HTERT RPE-1 (cell line): ENCODE measurements around the gene TOB1.

ENCODE experiments used
- in situ Hi-C: fragments of 300-500 bp; cut with MboI; formaldehyde crosslinking; loops from 4 replicates; pipeline ENCODE4 v1.14.3; 2020; ENCODE audit warnings: low sequenced_read_pairs

Gene TOB1, protein sequence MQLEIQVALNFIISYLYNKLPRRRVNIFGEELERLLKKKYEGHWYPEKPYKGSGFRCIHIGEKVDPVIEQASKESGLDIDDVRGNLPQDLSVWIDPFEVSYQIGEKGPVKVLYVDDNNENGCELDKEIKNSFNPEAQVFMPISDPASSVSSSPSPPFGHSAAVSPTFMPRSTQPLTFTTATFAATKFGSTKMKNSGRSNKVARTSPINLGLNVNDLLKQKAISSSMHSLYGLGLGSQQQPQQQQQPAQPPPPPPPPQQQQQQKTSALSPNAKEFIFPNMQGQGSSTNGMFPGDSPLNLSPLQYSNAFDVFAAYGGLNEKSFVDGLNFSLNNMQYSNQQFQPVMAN

DNA sequence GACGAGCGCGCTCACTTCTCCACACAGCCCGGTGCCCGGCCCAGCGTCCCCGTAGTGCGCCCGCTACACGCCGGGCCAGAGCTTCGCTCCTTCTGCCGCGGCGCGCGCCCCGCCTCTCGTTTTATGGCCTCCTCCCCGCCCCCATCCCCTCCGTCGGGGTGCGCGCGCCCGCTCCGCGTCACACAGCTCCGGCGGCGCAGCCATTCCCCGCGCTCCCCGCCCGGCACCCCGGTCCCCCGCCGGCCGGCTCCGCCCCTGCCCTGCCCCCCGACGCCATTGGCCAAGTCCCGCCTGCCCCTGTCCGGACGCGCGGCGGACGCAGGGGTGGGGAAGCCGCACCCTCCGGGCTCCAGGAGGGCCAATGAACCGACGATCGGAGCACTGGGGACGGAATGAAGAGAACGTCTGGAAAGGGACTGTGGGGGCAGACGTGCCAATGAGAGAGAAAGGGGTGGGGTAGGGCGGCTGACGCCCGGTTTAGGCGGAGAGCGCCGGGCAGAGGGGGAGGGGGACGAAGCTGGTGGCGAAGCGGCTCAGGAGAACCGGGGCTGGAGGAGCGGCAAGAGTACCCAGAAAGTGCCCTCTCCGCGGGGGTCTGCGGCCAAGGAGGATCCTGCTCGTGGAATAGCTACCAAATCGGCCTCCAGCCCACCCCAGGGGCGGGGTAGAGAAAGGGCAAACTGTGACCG lies at the start of gene TOB1:
TOB1 (minus strand) TSS at position 94 of the 689 bp plus-strand sequence. CDS start 2,337 bp downstream, outside the sequence.
- in situ Hi-C loops, result no loop called here

DNA sequence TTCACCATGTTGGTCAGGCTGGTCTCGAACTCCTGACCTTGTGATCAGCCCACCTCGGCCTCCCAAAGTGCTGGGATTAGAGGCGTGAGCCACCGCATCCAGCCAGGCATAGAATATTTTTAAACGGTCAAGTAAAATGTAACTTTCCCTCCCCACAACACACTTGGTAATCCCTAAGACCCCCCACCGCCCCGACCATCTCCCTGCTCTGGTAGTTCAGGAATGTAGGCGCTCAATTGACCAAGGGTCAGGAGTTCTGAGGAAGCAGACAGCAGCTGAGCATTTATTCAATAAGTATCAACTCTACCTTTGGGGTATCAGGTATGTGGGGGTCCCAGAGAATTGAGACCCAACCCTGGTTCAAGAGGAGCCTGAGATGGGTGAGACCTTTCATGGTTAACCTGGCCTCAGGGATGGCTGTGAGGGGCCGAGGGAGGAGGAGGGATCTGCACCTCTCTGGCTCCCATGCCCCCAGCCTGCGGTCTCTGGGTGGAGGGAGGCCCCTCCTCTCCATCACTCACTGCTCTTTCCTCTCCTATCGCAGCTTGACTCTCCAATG lies 48.4 kb upstream of the TOB1 start:
- in situ Hi-C loops, result no loop called here

DNA sequence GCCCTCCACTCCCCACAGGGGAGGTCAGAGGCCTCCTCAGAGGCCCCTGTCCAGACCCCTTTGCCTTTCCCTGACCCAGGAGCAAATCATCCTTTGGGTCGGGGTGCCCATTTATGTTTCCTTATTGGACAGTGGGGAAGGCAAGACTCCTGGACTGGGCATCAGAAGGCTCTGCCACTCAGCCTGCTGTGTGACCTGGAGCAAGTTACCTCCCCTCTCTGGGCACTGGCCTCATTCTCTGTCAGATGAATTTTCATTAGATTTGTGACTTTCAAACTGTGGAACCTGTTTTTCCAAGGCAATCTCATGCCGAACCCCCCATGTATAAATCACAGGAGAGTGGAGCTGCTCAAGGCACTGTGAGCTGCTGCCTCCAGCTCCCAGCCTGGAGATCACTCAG lies 47.0 kb upstream of the TOB1 start:
- in situ Hi-C loops, result no loop called here

DNA sequence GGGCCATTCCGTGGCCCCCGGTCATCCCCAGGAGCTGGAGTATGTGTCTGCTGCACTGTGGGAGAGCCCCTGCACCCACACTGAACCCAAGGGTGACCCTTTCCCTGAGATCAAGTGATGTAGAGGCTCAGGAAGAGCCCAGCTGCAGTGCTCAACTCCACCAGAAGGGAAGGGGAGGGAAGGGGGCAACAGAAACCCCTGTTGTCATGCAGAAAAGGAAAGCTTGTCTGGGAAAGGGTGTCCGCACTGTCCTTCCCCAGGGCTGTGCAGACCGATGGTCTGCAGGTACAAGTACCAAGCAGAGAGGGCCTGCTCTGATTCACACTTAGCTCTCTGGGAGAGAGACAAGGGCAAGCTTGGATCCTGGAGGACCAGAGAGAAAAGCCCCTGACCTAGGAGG lies 45.7 kb upstream of the TOB1 start:
- in situ Hi-C loops, result no loop called here

DNA sequence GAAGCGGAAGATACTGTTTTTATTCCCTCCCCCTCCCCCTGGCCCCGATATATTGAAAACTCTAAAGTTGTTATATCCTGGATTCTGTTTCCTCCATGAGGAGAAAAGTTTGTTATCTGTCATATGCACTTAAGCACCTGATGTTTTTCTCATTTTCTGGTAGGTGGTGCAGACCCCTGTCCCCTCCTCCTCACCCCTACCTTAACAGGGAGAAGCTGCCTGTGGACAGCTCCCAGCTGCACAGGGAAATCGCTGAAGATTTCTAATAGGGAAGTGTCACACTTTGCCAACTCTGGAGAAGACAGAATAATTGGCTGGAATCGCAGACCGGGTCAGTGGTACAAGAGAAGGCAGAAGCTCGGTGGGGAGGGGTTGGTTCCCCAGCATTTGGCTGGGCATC lies 45.3 kb upstream of the TOB1 start:
- in situ Hi-C loops, result no loop called here

DNA sequence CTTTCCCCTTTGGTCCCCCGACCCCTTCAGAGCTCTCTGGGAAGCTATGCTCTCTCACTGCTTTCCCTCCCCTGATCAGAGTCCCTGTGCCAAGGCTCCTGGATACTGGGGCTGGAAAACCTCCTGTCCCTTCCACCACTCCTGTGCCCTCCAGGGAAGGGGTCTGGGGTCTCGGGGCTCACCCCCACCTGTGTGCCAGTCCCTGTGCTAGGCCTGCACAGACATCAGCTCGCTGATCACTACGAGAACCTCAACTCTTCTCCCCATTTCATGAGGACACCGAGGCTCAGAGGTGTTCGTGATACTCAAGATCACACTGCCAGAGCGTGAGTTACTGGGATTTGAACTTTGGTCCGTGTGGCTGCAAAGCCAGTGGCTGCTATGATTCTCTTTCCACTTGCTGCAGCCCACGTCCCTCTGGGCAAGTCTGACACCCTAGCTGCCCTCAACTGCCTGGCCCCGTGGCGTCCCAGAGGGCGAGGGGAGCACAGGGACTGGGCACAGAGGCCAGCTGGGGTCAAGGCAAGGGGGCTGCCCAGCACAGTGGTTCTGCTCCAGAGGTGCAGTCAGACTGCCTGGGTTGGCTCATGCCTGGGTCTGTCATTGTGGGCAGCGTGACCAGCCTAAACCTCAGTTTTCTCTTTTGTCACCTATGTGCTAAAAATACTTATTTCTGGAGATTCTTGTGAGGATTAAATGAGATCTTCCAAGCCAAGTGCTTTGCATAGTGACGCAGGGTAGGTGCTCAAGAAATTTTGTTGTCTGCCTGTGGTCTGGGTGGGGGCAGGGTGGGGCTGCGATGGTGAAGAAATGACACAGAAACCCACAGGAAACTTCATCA lies 43.8 kb upstream of the TOB1 start:
- in situ Hi-C loops, result no loop called here

DNA sequence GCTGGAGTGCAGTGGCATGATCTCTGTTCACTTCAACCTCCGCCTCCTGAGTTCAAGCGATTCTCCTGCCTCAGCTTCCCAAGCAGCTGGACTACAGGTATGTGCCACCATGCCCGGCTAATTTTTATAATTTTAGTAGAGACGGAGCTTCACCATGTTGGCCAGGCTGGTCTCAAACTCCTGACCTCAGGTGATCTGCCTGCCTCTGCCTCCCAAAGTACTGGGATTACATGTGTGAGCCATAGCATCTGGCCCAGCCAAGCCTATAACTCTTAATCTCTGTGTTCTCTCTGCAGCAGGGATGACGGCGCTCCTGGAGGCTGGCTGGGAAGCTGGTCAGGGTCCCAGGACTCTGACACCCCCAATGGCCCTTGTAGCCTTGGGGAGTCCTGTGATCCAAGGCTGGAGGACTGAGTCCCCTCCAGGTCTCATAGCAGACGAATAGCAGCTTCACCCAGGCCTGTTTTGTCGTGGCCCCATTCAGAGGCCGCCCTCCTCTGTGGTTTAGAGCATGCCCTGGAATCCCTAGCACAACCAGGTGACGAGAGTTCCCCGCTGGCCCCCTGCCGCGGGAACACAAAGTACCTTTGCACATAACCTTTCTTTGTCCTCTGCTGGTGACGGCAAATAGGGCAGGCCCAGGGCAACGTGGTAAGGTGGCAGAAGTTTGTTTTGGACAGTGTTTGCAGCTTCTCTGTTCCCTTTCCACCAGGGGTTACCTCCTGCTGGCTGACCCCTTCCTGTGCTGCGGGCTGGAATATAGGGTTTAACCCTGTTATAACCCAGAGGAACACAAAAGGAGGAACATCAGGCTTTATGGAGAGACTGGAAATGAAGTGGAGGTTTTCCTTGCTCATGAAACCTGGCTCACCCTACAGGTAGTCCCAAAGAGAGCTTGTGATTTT lies 43.0 kb upstream of the TOB1 start:
- in situ Hi-C loops, result no loop called here

DNA sequence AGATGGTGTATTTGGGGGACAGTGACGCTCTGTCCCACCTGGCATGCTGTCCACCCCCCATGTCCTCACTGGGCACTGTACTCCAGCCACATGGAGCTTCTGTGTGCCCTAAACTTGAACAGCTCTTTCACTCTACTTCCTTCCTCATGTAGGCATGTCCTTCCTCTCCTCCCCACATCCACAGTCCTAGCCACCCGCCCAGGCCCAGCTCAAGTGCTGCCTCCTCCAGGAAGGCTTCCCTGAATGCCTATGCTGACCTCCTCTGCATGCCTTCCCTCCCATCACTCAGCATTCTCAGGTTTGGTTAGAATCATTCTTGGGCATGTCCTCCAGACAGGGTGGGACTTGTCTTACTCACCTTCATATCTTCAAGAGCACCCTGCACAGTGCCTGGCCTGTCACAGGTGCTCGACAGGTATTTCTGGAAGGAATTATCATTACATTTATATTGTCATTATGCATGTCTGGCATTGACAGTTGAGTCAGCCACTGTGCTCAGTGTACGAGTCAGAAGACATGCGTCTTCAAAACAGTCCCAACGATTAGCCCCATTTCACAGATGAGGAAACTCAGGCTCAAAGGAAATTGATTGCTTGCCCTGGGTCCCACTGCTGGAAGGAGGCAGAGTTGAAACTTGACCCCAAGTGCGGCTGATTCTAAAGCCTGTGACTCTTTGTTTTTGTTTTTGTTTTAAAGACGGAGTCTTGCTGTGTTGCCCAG lies 42.1 kb upstream of the TOB1 start:
- in situ Hi-C loops, result no loop called here

DNA sequence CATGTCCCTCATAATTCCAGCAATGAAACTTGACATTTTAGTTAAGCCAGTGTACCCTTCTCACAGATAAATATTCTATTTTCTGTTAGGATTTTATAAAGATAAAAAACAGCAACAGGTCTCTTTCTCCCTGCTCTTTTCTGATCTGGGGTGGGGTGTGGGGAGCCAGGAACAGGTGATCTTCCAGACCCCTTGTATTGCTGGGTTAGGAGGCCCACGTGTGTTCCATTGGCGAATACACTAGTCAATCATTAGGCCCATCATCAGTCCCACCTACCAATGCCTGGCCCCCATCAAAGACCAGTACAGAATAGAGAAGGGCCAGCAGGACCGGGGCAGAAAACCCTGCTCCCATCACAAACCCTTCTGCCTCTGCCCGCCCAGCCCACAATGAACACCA lies 40.3 kb upstream of the TOB1 start:
- in situ Hi-C loops, result no loop called here

DNA sequence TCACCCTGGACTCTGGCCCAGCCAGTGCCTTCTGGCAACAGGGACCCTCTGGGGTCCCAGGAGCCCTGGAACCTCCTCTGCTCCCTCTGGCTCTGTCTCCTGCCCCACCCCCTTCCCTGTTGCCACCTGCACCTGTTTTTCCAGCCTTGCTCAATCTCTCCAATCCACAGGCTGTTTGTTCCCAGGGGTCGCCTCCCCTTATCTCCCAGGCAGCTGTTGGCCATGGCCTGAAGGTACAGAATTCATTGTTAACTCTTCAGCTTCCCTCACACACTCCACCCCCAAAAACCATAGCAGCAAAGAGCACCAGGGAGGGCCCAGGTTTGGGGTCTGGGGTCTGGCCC lies 39.3 kb upstream of the TOB1 start:
- in situ Hi-C loops, result no loop called here

DNA sequence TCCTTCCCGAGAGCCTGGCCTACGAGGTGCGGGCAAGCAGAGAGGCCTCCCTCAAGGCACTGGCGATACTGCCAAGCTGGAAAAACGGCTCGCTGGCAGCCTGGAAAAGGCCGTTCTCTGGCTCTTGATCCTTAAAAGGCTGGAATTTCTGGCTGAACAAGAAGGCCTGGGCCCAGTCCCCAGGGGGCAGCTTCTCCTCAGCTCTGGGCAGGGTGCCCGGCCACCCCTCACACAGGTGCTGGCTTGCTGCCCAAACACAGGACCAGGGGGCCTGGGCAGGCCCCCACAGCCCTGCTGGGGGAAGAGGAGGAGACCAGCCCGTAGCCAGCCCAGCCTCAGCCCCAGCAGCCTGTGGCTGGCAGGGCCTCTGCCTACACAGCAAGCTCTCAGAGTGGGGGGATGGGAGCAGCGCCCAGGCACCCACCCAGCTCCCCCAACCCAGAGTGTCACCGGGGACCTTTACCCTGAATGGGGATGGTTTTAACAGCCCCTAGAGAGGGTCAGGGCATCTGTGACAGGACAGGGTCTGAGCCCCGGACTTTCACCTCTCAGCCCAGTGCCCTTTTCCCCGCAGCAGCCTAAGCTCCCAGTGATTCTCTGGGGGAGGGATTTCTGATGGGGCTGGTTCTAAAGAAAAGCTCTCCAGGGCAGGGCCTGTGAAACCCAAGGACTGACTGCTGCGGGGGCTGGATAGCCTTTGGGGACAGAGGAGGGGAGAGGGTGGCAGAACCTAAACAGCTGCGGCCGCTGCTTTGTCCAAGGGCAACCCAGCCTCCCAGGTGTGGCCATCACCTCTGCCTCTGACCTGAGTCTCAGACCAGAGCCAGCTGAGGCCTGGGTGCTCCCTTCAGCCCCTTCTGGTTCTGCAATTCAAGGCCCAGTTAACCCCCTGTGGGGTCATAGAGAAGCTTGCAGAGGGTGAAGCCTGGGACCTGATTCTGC lies 38.6 kb upstream of the TOB1 start:
- in situ Hi-C loops, result no loop called here

DNA sequence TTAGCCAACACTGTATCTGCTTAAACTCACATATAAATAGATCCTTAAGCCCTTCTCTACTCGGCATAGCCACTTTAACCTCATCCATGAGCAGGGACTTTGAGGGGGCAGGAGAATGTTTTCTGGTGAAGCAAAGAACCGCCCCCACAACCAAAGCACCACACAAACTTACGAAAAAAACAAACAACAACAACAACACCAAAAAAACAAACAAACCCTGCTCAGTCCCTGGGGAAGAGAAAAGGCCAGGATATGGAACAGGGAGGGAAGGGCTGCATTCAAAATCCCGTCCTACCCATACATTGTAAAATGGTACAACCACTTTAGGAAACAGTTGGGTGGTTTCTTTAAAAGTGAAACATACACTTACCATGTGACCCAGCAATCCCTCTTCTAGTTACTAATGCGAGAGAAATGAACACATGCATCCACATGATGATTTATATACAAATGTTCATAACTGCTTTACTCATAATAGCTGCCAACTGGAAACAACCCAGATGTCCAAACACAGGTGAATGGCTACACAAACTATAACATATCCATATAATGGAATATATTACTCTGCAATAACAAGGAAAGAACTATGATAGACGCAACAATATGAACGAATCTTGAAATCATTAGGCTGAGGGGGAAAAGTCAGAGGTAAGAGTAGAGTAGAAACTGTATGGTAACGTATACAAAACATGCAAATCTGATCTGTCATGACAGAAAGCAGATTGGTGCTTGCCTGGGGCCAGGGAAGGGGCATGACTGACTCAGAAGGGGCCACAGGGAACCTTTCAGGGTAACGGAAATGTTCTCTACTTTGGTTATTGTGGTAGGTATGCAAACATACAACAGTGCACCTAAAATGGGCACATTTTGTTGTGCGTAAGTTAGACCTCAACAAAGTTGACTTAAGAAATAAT lies 37.7 kb upstream of the TOB1 start:
- in situ Hi-C loops, result no loop called here

DNA sequence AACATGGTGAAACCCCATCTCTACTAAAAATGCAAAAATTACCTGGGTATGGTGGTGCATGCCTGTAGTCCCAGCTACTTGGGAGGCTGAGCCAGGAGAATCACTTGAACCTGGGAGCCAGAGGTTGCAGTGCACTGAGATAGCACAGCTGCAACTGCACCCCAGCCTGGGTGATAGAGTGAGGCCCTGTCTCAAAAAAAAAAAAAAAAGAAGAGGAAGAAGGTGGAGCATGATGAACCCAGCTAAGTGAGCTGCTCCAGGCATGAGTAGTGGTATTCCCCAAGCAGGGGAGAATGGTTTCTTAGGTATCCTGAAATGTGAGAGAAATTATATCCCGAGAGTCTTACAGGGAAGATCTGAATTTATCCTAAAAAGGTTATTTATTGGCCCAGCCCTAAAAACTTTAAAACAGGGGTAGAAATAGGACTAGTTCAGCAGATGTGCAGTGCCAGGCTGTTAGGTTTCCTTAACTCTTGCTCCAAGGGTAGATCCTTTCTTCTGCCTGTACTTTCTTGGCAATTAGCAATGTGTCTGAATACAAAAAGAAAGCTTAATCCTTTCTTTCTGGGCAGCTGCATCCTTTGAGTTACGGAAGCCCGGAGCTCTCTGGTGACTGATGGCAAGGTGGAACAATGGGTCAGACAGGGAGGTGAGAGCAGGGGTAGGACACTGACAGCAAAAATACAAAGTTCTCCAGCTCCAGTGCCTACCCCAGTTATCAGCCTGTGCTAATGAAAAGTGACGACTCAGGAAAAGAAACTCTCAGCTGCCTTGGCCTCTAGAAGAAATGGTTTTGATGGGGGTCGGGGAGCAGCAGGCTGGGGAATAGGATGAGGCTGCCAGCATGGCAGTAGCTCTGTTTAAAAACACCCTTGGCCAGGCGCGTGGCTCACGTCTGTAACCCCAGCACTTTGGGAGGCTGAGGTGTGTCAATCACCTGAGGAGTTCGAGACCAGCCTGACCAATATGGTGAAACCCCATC lies 36.5 kb upstream of the TOB1 start:
- in situ Hi-C loops, result no loop called here

DNA sequence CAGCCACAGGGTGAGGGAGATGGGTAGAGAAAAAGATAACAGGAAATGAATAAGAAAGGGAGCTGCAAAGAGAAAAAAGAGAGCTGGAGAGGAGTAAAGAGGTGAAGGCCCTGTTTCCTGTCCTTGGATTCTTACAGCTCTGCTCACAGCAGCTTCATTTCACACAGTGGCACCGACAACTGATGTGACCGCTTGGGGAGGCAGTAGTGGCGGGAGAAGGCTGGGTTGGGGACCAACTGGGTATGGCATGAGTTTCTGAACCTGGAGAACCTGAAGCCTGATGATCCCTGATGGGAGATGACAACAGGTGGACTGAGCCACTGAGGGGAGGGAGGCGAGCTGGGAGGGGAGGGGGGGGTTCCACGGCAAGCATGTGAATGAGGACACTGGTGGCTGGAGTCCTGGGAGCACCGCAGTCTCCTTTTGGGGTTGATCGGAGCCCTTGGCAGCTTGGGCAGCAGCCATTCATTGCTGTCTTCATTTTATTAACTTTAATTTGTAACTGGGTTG lies 34.3 kb upstream of the TOB1 start:
- in situ Hi-C loops, result no loop called here

DNA sequence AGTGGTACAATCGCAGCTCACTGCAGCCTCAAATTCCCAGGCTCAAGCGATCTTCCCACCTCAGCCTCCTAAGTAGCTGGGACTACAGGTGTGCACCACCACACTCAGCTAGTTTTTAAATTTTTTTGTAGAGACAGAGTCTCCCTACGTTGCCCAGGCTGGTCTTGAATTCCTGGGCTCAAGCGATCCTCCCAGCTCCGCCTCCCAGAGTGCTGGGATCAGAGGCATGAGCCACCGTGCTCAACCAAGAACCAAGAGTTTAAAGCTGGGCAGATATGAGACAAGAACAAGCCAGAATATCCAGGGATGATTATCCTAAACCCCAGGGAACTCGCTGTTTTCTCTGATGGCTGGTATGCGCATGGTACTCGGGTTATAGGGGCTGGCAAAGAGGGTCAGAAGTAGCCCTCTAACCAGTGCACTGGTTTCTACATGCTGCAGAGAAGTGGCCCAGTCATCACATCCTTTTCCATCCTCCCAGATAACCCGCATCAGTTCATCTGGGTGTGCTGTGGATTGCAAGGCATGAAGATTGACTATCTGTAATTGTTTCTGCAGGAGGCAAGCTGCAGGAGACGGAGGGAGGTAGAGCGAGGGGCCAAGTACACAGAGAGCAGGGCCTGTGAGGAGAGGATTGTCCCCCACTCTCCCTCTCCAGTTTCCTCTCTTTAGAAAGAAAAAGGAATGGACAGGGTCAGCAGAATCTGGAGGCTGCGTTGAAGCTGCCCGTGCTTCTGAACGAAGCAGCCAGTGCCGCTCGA lies 33.6 kb upstream of the TOB1 start:
- in situ Hi-C loops, result no loop called here
